Measurements from ENCODE around the gene SLC28A2. TPM values are rescaled to one million over a fixed set of nuclear protein-coding genes. Genes with fewer than 3 reads are reported as not detected.

Gene SLC28A2
- total RNA-seq, 1 experiment from 2014 or later, result not detected

- Histone ChIP-seq H2BK5ac (ENCODE audit: insufficient read length, low read length) (no peak overlapping the region), H2BK120ac (ENCODE audit: low read depth, low read length, poor library complexity, severe bottlenecking) (no peak overlapping the region), H3K27ac (ENCODE audit: insufficient read length, low read depth, low read length) (no peak overlapping the region), H4K91ac (ENCODE audit: insufficient read length, low read depth, low read length) (no peak overlapping the region), H3K4me1 (ENCODE audit: insufficient read depth, low read length) (no peaks in the 10 kb centered on the region), H4K8ac (replicated peaks; ENCODE audit: insufficient read length, low read depth, low read length) (no peak overlapping the region), H3K4ac (ENCODE audit: low read depth, low read length) (no peak overlapping the region), H2AK5ac (ENCODE audit: insufficient read length, low read length) (no peak overlapping the region), H3K9ac (ENCODE audit: extremely low read depth, insufficient read length, low read length) (no peak overlapping the region), H2BK12ac (ENCODE audit: insufficient read length, low read depth, low read length) (no peak overlapping the region), H3K23me2 (ENCODE audit: insufficient read length, low read depth, low read length, poor library complexity, severe bottlenecking) (no peaks in the 10 kb centered on the region), H3K27me3 (ENCODE audit: insufficient read depth, low read length) (no peaks in the 10 kb centered on the region), H2BK15ac (ENCODE audit: low read depth, low read length) (no peak overlapping the region), H4K20me1 (ENCODE audit: control insufficient read depth, insufficient read depth, insufficient read length) (no peaks in the 10 kb centered on the region), H3K14ac (ENCODE audit: insufficient read depth, low read length) (no peak overlapping the region), H4K5ac (ENCODE audit: insufficient read length, low read depth, low read length) (no peak overlapping the region), H3K18ac (ENCODE audit: insufficient read length, low read depth, low read length) (no peak overlapping the region), H3K79me1 (ENCODE audit: insufficient read depth, low read depth, low read length, poor library complexity, severe bottlenecking) (no peaks in the 10 kb centered on the region), H3K23ac (ENCODE audit: insufficient read length, low read depth, low read length) (no peak overlapping the region), H3K9me3 (ENCODE audit: control insufficient read depth, low read depth, low read length) (no peaks in the 10 kb centered on the region), H3K79me2 (ENCODE audit: insufficient read depth, low read length) (no peaks in the 10 kb centered on the region), H3K56ac (ENCODE audit: insufficient read length, low read depth, low read length) (no peak overlapping the region), H3K4me2 (ENCODE audit: insufficient read depth, insufficient read length, low read length) (no peak overlapping the region), H2AFZ (ENCODE audit: low read length) (no peak overlapping the region), H2BK20ac (ENCODE audit: low read depth, low read length, poor library complexity, severe bottlenecking) (no peak overlapping the region), H3T11ph (ENCODE audit: low read length) (no peak overlapping the region)
- Mint-ChIP-seq H3K9me3 (0 out of 5 replicates have a peak, but pooled peaks cover 0 to 3% of the 10 kb centered on the region in 2 experiments), H3K4me1 (peaks cover 0 to under 1% of the 10 kb centered on the region in 2 experiments; a peak in 2 of 4 replicates), H3K27ac (no peak overlapping the region), H3K4me3 (no peak overlapping the region), H3K27me3 (ENCODE audit: low read depth) (peaks cover 23% of the 10 kb centered on the region), H3K36me3 (ENCODE audit: insufficient read depth in 1 of 3, low read depth in 3 of 3) (no peaks in the 10 kb centered on the region; a peak in 1 of 7 replicates)
- no peak for DNase-seq
- WGBS (ENCODE audit: extremely low coverage, insufficient read length, low lambda C conversion rate), result no CpG with 5 or more reads among the region's 3 CpGs
- TF ChIP-seq, protein P1, sequence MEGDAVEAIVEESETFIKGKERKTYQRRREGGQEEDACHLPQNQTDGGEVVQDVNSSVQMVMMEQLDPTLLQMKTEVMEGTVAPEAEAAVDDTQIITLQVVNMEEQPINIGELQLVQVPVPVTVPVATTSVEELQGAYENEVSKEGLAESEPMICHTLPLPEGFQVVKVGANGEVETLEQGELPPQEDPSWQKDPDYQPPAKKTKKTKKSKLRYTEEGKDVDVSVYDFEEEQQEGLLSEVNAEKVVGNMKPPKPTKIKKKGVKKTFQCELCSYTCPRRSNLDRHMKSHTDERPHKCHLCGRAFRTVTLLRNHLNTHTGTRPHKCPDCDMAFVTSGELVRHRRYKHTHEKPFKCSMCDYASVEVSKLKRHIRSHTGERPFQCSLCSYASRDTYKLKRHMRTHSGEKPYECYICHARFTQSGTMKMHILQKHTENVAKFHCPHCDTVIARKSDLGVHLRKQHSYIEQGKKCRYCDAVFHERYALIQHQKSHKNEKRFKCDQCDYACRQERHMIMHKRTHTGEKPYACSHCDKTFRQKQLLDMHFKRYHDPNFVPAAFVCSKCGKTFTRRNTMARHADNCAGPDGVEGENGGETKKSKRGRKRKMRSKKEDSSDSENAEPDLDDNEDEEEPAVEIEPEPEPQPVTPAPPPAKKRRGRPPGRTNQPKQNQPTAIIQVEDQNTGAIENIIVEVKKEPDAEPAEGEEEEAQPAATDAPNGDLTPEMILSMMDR (conservative IDR thresholded peaks at IDR 0.05), result no peak
Observed at GRCh38 chr15:45320581-45321205, 68.7 kb downstream of the SLC28A2 start.

All from H9 (cell line).